ENCODE results near the gene FOXF1. TPM values are rescaled to one million over a fixed set of nuclear protein-coding genes. Genes with fewer than 3 reads are reported as not detected.

FOXF1 gene
- total RNA-seq, 1 donor from 2014 or later, result 0.96 TPM

DNA sequence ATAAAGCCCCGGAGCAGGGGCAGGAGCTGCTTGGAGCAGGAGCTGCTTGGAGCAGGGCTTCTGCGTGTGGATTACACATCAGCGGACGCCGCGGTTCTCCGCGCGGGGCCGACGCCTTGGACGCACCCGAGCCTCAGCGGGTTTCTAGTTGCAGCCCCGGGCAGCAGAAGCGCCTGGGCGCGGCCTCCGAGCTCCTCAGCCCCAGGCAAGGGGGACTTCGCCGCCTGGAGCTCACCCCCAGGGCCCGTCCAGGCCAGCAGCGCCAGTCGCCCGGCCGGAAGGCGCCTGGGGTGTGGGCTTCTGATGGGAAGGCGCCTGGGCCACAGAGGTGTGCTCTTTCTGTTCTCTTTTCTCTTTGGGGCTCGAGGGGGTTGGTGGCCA, 6.3 kb downstream of the FOXF1 start:
- DNase-seq (ENCODE audit: low spot score), result no peak

DNA sequence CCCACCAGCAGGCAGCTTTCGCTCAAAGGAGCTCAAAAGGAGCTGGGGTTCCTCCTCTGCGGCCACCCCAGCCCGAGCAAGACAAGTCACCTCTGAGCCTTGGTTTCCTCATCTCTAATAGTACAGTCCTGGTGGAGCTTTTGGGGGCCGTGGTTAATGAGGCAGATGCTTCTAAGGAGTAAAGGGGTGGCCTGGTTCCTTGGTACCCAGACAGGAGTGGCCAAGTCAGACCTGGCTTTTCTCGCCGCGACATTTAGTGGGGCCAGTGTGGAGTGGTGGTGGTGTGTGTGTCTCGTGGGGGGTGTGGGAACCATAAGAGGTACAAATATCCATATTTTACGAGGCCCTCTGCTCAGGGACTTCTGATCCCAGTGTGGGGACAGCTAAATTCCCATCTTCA, 6.7 kb downstream of the FOXF1 start:
- DNase-seq (ENCODE audit: low spot score), result no peak

DNA sequence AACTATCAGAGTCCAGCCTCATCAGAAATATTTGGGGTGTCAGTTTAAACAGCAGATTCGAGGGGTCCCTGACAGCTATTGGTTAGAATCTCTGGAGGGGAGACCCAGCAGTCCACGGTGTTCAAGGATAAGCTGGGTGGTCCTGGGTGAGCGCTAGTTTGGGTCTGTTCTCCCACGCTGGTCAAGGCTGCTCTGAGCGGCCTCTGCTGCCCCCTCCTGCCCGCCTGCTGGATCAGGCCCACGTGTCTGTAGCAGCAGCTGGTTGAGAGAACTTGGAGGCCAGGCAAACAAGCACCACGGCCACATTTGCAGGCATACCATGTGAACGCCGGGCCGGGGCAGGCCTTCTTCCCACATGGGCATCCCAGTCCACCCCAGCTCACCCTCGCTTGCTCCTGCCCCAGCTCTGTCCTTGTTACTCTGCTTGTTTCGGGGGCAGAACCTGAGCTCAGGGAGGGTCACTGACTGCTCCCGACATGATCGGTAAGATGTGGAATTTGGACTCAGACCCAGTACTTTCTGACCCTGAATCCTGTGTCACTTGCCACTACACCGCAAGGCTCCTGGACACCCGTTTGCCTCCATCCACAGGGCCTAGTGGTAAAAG, 7.4 kb downstream of the FOXF1 start:
- DNase-seq (ENCODE audit: low spot score), result peak; percentile 58

DNA sequence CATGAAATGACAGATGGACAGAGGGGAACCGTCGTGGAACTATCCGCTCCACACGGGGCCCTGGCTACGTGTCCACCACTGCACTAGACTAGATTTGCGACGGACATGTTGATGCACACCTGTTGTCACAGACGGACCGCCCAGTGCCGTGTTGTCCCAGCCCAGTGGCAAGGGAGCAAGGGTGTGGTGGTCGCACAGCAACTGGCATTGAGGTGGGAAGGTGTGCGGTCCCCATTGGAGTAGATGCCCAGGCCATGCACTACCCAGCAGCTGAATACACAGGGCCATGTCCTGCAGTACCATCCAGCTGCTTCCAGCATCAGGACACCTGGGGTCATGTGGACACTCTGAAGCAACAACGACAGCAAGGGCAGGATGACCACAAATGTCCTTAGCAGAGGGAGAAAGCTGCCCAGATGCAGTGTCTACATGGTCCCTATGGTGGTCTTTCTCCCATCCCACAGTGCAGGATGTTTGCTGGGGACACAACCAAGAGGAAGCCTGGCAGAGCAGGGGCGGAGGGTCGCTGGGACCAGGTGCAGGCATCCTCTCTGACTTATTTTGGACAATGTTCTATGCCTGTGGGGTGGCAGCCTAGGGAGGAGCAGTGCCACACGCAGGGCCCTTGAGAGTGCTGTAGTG, 8.8 kb downstream of the FOXF1 start:
- DNase-seq (ENCODE audit: low spot score), result no peak

DNA sequence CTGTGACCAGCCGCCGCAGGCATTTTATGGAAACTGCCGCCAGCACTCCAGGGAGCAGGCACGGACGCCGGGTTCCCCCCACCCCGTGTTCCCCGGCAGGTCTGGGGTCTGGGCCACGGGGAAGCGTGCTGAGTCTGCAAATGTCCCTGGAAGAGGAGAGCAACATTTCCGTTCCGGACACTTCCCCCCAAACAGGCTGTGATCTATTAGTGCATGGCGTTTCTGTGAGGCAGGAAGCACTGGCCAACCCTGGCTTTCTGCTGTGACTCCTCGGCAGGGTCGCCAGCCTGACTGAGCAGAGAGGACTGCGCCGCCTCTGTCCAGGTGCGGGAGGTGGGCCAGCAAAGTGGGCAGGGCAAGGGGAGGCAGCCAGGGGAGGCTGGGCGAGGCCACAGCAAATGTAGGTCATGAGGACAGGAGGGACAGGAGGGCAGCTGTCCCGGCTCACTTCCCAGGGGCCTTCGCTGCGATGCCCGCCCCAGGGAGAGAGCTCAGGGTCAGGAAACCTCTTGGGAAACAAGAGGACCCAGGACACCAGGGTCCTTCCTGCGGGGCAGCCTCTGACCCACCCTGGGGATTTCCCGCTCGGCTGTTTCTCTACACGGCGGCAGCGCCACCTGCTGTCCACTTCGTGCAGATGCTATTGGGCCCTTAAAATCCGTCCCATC, 9.5 kb downstream of the FOXF1 start:
- peak; percentile 36 for DNase-seq (ENCODE audit: low spot score)

DNA sequence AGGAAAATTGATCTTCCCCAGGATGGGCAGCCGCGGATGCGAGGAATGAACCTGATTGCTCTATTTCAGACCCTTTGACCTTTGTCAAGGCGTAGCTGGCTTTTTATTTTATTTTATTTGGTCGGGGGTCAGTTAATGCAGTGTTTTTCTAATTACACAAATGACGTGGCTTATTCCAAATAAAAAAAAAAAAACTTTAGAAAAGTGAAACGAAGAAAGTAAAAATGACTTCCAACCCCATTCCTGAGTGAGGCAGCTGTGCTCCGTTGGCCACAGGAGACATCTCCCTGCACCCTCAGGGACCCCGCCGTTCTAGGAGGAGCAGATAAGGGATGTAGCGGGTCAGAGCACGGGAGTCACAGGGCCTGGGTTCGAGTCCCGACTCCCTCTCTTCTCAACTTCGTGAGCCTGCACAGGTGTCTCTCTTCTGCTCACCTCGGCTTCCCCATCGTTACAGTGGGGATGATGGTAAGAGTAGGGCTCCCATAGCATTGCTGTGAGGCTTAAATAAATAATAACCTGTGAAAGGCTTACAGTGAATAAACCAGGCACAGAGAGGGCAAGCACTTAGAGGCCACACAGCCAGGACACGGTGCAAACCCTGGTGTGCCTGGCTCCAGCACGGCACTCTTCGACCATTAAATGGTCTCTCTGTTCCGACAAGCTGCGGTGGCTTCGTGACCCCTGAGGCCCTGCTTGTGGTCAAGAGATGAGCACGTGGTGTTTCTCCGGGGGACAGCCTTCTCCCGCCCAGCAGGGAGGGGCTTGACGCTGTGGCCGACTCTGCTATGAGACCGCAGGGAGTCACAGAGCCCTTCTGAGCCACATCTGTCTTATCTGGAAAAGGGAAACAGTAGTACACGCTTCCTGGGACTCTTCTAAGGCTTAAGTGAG, 10.2 kb downstream of the FOXF1 start:
- no peak for DNase-seq (ENCODE audit: low spot score)

DNA sequence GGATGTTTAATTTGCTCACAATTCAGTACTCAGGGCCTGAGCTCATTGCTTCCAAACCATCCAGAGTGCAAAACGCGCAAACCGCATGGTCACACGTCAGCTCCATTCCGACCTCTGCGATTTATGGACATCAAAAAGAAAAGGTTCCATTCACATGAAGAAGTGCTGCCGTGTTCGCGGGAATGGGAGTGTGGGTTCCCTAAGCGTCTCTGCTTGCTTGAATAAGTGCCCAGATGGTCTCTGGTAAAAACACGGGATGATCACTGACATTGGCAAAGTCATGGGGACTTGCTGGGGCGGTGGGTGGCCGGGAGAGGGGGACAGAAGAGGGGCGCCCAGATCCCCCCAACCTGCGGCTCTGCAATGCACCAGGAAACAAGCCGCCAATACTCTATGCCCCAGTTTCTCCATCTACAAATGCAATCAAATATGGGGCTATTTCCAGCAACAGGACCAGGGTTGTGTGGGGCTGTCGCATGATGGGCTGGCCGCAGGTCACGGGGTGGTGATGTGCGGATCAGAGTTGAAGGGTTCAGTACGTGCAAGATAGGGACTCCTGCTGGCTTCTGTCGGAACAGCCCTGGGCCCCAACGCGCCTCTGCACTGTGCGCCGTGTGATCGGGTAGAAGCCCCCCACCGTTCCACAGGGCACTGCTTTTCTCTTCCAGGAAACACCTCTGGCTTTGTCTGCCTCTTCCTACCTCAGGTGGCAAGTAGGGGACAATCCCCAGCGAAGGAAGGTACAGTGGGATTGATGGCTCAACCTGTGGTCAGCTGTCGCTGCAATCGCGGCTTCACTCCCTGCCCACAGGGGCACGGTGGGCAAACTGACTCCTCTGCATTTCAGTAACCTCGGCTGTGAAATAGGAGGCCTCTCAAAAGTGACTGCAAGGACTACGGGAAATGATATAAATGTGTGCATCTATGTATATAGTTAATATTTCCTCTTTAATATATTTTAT, 11.2 kb downstream of the FOXF1 start:
- no peak for DNase-seq (ENCODE audit: low spot score)

DNA sequence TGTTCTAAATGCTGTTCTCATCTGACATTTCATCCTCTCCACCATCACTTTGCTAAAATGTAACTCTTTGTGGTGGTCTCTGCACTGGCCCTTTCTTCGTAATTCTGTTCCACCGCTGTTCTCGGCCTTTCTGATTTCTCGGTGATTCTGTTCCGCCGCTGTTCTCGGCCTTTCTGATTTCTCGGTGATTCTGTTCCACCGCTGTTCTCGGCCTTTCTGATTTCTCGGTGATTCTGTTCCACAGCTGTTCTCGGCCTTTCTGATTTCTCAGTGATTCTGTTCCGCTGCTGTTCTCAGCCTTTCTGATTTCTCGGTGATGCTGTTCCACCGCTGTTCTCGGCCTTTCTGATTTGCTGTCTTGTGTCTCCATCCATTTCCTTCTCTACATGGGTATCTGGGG, 12.3 kb downstream of the FOXF1 start:
- no peak for DNase-seq (ENCODE audit: low spot score)

DNA sequence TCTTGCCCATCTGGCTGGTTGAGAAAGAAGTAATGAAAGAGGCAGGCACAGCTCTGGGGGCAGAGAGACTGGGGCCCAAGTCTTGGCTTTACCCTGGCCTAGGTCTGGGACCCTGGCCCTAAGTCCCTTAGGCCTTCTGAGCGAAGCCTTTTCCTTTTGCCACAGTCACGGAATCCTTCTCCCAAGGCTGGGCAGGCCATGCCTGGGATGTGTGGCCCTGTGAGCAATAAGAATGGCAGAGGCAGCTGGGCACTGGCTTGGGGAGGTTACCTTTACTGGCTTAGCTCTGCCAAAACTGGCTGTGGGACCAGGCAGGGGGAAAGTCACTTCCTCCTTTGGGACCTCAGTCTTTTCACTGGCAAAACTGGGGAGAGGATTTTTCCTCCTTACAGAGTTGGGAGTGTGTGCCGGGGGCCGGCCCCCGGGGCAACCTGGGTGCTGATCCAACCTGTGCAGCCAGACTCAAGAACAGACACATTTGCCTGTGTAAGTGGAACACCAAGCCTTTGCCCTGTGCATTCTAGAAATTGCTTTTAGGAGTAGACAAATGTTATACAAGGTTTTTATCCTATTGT, 12.9 kb downstream of the FOXF1 start:
- DNase-seq (ENCODE audit: low spot score), result no peak

DNA sequence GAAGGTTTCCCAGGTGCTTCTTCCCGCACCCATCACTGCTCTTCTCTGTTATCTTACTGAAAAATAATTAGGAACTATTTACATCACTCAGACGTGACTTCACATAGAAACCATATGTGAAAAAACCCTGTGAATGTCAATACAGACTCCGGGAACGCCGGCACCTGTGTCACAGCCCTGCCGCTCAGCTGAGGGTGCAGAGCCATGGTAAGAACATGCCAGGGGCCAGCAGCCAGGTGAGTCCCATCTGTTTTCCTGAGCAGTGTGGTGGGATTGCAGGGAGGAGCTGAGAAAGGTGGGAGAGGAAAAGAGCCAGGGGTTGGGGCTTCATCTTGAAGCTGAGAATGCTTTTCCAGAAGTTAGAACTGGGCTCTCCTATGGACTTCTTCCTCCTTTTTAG, 13.7 kb downstream of the FOXF1 start:
- DNase-seq (ENCODE audit: low spot score), result no peak

DNA sequence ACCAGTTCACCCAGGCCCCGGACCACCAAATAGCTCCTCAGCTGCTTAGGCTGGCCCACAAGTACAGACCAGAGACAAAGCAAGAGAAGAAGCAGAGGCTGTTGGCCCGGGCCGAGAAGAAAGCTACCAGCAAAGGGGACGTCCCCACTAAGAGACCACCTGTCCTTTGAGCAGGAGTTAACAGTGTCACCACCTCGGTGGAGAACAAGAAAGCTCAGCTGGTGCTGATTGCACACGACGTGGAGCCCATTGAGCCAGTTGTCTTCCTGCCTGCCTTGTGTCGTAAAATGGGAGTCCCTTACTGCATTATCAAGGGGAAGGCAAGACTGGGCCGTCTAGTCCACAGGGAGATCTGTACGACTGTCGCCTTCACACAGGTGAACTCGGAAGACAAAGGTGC, 15.4 kb downstream of the FOXF1 start:
- DNase-seq (ENCODE audit: low spot score), result no peak

DNA sequence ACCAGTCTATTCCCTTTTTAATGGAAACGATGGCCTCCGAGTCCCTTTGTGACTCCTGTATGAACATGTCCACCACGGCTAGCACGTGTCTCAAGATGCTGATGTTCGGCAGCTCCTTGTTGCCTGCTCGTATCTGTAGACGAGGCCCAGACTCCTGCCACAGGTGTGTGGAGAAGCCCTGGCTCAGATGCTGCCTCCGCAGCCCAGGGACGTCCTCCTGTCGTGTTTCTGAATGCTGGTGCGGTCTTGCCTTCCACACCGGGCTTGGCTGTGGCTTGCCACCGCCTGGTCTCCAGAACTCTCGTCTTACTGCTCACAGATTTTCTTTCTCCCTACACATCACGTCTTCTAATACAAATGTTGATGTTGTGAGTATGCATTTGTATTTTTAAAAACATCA, 17.0 kb downstream of the FOXF1 start:
- DNase-seq (ENCODE audit: low spot score), result no peak

DNA sequence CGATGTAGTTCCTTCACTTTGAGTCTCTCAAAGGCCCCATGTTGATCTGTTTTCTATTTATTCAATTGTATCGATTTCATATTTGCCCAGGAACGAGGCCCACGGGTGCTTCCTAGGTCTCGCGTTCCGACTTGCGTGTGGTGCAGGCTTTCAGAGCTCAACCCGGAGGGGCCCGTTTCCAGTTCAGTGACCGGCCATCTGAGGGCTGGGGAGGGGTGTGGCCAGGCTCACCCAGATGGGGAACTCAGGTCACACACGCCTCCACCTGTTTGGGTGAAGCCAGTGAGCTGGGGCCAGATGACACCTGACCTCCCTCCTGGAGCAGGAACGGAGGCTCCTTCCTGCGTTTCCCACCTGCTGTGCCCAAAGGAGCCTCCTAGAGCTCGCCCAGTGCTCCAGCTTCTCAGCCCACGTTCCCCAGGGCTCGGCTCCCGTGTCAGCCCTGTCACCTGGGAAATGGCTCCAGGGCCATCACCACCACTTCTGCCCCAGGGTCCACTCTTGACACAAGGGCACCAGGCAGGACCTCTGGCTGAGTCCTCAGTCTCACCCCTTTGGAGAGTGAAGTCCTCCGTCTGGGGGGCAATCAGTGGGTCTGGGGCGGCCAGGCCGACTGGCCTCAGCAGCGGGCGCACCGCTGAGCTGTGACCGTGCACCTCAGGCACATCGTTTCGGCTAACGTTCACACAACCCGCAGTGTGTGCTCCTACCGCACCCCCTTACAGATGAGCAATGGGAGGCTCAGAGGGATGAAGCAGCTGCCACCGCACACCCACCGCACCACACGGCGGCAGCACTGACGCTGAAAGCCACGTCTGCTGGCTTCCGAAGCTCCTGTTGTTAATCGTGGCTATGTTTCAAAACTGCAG, 18.0 kb downstream of the FOXF1 start:
- DNase-seq (ENCODE audit: low spot score), result no peak

DNA sequence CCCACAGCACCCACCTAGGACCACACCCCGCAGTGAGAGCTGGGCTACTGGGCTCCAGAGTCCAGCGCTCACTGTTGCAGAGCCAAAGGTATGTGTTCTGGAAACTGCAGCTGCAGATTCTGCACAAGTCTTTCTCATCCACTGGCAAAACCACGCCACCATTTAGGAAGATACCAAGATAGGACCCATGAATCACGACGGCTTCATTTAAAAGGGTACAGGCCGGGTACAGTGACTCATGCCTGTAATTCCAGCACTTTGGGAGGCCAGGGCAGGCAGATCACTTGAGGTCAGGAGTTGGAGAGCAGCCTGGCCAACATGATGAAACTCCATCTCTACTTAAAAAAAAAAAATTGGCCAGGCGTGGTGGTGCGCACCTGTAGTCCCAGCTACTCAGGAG, 18.8 kb downstream of the FOXF1 start:
- no peak for DNase-seq (ENCODE audit: low spot score)

DNA sequence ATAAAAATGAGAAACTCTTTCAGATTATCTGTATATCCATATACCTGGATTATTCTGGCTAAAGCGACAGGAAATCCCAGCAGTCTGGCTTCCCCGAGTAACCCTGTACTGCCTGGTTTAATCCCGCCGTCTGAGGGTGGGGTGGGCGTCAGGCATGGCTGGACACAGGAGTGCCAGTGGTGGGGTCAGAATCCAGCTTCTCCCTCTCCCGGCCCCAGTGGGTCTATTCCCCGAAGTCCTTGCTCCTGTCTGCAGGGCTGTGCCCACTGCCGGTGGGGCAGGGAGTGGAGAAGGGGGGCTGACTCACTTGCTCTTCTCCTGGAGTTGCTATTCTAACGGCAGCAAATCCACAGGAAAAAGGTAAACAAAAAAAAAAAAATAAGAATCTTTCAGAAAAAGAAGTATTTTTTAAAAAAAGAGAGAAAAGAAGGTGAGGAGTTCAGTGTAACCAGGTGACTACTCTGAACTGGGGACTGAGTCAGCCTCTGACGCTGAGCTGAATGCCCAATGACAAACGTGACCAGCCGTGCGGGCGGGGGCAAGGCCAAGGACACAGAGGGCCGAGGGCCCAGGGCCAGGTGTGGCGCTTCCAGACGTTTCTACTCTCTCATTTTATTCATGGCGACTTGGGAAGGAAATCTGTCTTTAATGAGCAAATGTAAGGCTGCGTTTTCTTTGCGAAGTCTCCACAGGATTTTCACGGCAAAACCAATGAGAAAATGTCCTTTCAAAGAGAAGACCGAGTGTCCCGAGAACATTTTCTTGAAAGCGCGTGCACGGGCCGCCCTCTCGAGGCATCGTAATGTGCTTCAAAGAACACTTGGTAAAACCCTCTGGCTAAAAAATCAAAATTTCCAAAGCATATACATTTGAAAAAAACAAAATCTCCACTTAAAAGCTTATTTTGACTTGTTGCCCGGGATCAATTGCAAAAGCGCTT, 20.2 kb downstream of the FOXF1 start:
- DNase-seq (ENCODE audit: low spot score), result no peak

DNA sequence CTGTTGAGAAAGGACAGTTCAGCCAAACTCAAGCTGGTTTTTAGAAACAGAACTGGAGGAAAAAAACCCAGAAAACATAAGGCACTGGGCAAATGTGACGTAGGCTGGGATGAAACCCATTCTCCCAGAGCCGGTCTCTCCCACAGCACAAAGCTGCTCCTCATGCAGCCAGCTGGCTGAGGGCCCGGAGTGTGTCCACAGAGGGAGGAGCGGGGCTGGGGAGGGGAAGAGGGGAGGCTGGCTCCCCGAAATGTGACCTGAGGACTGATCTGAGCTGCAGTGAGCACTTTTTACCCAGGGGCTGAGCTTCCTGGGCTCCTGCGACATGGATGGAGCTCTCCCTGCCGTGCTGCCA, 20.8 kb downstream of the FOXF1 start:
- peak; percentile 72 for DNase-seq (ENCODE audit: low spot score)

DNA sequence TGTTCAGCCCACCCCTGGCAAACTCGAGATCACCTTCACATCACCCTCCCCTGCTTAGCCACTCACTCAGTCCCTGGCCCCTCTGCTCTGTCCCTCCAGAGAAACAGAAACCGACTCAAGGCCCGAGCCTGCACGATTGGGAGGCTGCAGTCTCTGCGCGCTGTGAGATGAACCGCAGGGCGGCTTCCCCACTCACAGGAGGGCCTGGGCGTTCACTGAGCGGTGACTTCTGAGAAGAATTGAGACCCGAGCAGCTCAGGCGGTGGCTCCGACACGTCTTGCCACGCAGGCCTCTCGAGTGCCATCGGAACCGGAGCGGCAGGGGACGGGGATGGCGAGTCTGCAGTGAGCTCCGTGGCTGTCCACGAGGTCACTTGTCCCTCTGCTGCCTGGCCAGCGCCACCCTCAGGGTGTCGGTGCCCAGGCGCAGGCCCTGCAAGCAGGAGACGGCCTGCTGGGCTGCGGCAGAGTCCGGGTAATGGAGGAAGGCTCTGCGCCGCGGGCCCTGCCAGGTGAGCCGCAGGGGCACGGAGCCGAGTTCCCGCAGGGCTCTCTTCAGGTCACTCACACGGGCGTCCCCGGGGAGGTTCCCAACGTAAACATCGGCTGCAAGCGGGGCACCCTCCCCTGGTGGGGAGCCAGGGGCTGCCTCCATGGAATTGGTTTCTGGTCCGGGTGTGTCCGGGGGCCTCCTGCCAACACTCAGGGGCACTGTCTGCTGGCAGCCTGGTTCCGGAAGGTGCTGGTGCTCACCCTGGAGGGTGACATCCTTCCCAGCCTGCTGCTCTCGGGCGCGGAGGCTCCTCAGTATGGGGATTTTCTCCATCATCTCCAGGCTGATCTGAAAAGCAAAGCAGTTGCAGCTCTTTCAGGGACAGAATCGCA, 21.6 kb downstream of the FOXF1 start:
- no peak for DNase-seq (ENCODE audit: low spot score)

DNA sequence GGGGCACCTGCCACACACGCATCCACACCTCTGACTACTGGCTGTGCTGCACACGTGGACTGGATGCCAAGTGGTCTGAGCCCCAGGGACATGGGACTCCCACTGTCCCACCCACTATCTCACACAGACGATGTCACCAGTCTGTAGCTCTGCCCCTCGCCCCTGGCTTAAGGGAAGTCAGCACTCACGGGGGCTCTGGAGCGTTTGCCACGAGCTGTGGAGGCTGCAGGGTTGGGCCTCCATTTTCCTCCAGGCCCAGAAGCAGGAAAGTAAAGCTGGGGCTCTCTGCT, 22.1 kb downstream of the FOXF1 start:
- no peak for DNase-seq (ENCODE audit: low spot score)
